HG02588 (cell line): ENCODE data around the gene PKD1.

Experiments
- ATAC-seq: cut with Tn5 transposase; IDR thresholded peaks from one replicate; pipeline ENCODE4 v1.9.1; 2021; ENCODE audit warnings: mild to moderate bottlenecking, moderate library complexity; ENCODE audit not compliant: unreplicated experiment

PKD1 gene

DNA sequence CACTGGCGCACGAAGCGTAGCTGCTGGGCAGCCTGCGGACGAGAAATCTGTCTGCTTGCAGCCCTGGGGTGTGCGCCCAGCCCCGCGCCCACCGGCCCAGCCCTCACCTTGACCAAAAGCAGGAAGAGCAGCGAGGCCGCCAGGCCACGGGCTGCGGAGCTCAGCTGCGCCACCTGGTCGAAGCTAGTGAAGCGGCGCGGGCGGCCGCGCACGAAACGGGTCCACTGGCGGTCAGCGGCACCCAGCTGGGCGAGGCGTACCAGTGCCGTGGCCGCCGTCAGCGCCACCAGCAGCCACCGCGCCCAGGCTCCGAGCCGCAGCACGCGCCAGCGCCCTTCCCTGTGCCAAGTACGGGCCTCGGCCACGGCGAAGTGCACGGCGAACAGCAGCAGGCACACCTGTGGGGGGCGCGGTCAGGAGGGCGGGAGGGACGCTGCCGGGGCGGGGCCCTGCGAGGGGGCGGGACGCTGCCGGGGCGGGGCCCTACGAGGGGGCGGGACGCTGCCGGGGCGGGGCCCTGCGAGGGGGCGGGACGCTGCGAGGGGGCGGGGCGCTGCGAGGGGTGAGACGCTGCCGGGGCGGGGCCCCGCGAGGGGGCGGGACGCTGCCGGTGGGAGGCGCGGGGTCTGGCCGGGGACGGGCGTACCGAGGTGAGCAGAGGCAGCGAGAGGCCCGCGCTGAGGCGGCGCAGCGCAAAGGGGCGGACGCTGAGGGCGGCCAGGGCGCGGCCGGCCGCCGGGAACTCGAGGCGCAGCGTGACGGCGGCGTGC lies 44.7 kb downstream of the PKD1 start:
- ATAC-seq = no peak

DNA sequence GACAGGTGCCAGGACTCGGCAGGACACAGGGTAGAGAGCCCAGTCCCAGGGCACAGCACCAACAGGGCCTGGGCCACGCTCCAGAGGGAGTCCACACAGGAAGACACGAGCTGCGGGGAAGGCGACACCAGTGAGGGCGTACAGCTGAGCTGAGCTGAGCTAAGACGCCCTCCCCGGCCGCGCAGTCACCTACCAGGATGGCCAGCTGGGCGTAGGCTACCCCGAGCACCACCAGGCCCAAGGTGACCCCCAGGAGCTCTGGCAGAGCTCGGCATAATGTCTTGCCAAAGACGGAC lies 45.3 kb downstream of the PKD1 start:
- no peak for ATAC-seq

GRCh38 chr16:2089706-2090480 lies 45.8 kb downstream of the PKD1 start:
- ATAC-seq = no peak

DNA sequence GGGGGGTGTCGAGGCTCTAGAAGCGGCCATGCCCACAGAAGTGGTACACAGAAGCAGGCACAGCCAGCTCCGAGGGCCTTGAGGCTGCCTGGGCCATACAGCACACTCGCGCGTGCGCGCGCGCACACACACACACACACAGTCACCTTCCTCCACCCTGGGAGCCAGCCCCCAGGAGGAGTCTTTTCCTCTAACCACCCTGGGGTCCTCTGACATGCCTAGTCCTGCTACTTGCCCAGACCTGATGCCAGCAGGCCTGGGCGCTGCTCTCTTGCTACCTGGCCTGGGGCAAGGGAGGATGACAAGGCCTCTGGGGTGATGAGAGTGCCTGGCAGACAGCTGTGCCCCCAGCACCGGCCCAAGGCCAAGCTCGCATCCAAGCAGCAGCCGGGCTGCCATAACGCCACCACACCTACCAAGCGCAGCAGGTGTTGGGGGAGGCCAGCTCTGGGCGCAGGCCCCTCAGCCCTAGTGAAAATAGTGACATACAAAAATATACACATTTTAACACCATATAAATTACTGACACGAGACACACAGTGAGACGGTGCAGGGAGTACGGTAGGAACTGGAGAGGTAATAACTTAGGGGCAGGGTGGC lies 46.8 kb downstream of the PKD1 start:
- no peak for ATAC-seq

GRCh38 chr16:2087748-2088631 lies 47.7 kb downstream of the PKD1 start:
- ATAC-seq = no peak

DNA sequence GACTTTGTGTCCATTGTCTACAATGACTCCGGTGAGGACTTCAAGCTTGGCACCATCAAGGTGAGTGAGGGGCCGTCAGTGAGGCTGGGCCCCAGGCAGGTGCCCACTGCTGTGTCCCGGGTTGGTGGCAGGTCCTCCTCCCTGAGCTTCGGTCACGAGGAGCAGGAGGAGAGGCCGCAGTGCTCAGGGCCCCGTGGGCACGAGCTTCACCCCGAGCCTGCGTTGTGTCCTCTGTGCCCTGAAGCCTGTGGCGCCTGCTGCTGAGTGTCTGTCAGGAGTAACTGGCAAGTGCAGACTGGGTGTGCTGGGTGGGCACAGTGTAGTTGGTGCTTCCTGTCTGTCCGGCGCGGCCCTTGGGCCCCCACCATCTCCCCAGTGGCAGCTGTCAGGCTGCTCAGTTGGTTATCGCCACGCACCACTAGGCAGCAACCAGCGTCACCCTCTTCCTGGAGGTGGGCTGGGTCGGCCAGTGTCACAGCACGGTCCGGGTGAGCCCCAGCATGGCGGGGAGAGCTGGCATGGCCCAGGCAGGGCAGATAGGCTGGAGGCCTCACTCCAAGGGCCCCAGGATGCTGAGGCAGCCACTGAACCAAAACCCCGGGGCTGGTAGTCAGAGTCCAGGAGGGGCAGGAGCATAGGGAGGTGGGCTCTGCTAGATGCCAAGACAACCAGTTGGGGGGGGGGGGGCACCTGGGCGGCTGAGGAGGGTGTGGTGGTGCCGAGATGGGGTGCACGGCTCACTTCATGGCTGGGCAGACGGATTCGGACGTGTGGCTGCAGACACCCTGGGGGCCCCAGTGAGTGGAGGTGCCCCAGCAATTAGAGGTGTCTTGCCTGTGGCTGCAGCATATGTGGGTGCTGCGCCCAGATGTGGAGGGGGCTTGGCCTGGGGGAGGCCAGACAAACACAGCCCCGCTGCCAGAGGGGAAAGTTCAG lies 48.6 kb downstream of the PKD1 start:
- ATAC-seq = no peak

- ATAC-seq = no peak
Measured at GRCh38 chr16:2086106-2086742, 49.5 kb downstream of the PKD1 start.

DNA sequence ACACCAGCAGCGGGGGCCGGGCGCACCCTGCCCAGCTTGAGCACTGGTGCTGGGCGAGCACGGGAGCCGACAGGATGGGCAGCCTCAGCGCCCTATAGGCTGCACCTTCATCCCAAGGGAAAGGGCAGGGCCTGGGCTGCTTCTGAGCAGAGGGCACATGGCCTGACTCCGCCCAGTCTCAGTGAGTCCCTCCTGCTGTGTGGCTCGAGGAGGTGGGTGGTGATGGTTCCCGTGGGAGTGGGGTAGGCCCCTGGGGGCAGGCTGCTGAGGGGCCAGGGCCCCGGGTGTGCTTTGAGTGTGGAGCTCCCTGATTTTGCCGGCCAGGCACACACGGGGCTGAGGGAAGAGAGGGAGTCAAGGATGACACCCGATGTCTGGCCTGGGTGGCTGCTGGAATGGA lies 50.0 kb downstream of the PKD1 start:
- ATAC-seq = no peak

GRCh38 chr16:2084895-2085625 lies 50.6 kb downstream of the PKD1 start:
- no peak for ATAC-seq

DNA sequence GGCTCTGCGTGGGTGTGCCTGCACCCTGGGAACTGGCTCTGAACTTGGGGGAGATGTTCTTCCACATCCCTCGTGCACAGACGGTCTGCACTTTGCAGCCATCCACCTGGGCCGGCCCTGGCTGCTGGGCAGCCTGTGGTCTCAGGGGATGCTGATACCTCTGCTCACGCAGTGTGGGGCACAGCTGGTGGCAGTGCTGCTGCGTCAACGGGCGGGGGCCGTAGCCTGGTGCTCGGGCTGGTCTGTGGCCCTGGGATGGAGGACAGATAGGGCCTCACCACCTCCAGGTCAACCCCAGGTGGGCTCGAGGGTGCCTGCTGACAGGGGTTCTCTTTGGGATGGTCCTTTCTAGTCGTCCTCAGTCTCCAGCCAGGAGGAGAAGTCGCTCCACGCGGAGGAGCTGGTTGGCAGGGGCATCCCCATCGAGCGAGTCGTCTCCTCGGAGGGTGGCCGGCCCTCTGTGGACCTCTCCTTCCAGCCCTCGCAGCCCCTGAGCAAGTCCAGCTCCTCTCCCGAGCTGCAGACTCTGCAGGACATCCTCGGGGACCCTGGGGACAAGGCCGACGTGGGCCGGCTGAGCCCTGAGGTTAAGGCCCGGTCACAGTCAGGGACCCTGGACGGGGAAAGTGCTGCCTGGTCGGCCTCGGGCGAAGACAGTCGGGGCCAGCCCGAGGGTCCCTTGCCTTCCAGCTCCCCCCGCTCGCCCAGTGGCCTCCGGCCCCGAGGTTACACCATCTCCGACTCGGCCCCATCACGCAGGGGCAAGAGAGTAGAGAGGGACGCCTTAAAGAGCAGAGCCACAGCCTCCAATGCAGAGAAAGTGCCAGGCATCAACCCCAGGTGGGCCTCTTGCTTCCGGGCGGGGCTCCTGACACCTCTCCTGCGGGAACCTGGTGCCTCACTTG lies 51.6 kb downstream of the PKD1 start:
- no peak for ATAC-seq

- ATAC-seq = no peak
Measured at GRCh38 chr16:2083409-2083808, 52.3 kb downstream of the PKD1 start.

DNA sequence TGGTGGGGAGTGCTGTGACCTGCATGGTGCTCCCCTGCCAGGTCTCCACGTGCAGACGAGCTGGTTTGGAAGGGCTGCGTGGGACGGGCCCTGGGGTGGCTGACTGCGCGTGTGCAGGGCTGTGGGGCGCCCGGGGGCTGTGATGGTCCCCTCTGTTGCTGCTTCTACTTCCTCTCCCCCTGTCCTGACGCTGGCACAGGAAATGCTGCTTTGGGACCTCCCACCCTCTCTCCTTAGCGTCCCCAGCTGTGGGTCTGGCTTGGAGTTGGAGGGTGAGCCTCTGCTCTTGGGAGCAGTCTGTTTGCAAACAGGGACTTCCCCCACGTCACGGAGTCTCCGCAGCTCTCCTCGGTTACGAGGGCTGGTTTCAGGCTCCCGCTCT lies 52.7 kb downstream of the PKD1 start:
- no peak for ATAC-seq

DNA sequence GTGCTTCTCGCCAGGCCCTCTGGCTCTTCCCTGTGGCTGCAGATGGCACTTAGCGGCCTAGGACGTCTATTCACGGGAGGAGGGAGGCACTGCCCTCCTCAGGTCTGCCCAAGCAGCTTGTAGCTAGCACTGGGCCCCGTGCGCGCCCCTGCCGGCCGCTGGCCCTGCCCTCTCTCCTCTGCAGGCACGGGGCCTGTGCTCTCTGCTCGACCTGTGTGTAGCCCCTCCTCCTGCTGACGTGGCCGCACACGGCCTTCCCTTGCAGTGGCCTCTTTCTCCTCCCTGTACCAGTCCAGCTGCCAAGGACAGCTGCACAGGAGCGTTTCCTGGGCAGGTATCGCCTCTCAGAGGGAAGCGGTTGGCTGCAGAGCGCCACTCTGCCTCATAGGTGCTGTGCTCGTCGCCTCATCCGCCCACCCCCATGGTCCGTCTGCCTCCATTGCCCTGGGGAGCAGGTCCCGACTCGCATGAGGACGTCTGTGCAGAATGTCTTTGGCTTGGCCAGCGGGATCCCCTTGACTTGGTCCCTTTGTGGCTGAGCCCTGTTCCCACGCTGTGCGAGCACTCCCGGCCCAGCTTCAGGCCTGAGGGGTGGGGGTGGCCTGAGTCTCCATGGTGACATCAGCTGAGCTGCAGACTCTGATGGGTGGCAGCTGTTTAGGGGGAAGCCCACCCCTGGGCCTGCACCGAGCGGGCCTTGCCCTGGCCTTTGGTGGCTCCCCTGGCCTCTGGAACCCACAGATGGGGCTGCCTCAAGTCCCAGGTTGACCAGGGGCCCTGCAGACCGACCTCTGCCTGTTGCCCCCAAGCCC lies 53.3 kb downstream of the PKD1 start:
- no peak for ATAC-seq

GRCh38 chr16:2081201-2082084 lies 54.3 kb downstream of the PKD1 start:
- ATAC-seq = no peak

GRCh38 chr16:2079991-2080390 lies 55.7 kb downstream of the PKD1 start:
- no peak for ATAC-seq

GRCh38 chr16:2079311-2079800 lies 56.3 kb downstream of the PKD1 start:
- ATAC-seq = no peak
